GM21360 (cell line): ENCODE results near the gene ARRB2.

Source experiments
- ATAC-seq: cut with Tn5 transposase; IDR thresholded peaks from one replicate; pipeline ENCODE4 v1.9.1; 2021; ENCODE audit warnings: mild to moderate bottlenecking, moderate library complexity; ENCODE audit not compliant: unreplicated experiment

The ARRB2 gene

DNA sequence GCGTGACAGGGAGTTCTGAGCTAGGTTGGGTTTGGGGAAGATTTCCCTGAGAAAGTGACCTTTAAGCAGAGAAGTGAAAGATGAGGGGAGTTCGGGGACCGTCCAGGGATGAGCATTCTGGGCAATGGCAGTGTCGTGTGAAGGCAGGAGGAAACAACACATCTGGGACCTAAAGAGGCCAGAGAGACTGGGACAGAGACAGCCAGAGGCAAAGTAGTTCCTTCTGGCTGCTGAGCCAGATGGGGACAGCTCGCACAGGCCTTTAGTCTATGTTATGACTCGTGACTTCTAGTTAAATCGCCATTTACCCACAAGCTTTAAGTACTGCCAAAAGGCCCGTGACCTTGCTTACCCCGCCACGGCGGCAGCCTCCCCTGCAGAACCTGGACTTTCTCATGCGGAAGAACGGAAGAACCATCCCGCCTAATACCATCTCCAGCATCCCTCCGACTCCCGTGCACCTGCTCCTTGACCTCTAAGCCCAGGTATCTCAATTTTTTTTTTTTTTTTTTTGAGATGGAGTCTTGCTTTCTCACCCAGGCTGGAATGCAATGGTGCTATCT, 12.3 kb downstream of the ARRB2 start:
- ATAC-seq: no peak

DNA sequence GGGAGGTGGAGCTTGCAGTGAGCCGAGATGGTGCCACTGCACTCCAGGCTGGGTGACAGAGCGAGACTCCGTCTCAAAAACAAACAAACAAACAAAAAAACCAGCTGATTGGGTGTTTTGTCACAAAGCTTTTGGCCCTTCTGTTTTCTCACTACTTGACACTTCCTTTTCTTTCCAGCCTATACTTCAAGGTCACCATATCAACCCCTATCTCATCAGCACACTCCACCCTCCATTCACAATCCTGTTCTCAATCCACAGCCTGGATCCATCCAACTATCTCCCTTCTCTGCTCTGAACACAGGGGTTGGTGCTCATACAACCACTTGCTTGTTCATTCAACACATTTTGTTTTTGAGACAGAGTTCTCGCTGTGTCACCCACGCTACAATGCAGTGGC, 14.2 kb downstream of the ARRB2 start:
- ATAC-seq: no peak

GRCh38 chr17:4725646-4726310, 15.3 kb downstream of the ARRB2 start:
- ATAC-seq: no peak

DNA sequence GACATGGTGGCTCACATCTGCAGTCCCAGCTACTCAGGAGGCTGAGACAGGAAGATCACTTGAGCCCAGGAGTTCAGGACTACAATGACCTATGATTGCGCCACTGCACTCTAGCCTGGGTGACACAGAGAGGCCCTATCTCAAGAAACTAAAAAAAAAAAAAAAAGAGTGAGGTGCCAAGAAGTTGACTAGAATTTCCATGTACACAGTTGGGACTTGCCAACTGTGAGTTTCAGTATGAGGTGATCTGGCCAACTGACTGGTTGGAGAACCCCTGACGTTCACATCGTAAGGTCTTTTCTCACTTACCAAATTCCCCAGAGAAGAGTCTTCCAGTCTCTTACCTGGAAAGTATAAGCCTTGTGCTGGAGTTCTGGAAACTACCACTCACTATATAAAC, 17.7 kb downstream of the ARRB2 start:
- ATAC-seq: no peak

GRCh38 chr17:4733073-4733531, 22.7 kb downstream of the ARRB2 start:
- no peak for ATAC-seq

DNA sequence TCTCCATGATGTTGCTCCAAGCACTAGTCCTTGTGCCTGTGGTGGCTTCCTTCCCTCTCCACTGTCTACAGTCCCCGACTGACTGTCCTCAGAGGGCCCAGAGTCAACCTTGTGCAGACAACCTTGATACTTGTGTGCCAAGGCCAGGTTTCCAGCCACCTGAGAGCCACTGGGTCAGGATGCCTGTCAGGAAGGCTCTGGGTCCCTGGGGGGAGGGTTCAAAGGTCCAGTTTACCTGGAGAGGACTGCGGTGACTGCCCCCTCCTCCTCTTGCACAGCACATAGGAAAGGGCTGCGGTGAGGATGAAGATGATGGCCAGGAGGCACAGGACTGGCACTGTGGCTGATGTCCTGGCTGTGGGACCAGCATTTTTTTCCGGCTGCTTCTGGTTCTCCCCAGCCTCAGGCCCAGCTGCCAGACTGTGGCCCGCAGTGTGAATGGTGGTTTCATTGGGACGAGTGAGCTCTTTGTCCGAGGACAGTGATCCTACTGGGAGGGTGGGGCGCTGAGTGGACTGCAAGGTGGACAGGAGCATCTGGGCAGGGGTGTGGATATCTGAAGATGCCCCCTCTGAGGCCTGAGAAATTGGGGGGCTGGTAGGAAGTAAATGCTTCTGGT, 24.5 kb downstream of the ARRB2 start:
- ATAC-seq: no peak

DNA sequence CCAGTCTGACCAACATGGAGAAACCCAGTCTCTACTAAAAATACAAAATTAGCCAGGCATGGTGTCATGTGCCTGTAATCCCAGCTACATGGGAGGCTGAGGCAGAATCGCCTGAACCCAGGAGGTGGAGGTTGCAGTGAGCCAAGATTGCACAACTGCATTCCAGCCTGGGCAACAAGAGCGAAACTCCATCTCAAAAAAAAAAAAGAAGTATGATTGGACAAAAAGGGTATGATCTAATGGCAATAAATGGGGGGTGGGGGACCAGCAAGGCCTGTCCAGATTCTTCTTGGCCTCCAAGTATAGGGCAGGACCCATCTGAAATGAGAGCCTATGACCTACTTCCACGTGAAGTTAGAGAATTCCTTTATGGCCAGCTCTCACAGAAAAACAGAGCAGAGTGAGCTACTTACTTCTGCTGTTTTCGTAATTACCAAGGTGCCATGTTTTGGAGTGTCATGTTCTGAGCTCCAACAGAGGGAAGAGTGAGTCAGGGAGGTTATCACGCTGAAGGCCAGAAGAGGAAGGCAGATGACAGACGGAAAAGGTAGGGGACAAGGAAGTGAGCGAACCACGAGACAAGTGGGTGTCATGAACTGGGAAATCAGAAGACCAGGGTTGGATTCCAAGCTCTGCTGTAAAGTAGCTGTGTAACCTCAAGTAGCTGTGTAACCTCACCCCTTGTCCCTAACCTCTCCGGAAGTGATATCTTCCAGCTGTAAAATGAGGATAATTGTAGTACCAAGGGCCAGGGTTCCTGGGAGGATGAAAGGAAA, 25.6 kb downstream of the ARRB2 start:
- no peak for ATAC-seq

- ATAC-seq: no peak
Measured at GRCh38 chr17:4738136-4739121, 28.0 kb downstream of the ARRB2 start.

GRCh38 chr17:4739122-4740024, 28.9 kb downstream of the ARRB2 start, which contains the start of the genes CXCL16 and ZMYND15:
Gene CXCL16, minus strand, starts transcription at chr17:4739928. Its CDS starts 589 bp downstream, at chr17:4739339.
Gene ZMYND15, plus strand, starts transcription at chr17:4739833. Its CDS starts 716 bp downstream, at chr17:4740549.
- ATAC-seq: no peak

- ATAC-seq: no peak
Measured at GRCh38 chr17:4740025-4740351, 29.6 kb downstream of the ARRB2 start.

GRCh38 chr17:4740584-4740983, 30.2 kb downstream of the ARRB2 start:
- ATAC-seq: no peak

DNA sequence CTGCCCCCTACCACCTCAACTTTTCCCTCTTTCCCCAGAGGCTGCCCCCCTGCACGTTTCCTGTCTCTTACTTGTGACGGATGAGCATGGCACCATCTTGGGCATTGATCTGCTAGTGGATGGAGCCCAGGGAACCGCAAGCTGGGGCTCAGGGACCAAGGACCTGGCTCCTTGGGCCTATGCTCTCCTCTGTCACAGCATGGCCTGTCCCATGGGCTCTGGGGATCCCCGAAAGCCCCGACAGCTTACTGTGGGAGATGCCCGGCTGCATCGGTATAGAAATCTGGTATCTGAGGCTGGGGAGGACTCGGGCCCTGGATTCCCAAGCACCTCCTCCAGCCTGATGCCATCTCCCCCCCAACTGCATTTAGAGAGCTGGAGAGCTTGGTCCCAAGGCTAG, 31.1 kb downstream of the ARRB2 start:
- no peak for ATAC-seq

GRCh38 chr17:4742133-4742532, 31.7 kb downstream of the ARRB2 start:
- no peak for ATAC-seq

GRCh38 chr17:4742629-4743028, 32.2 kb downstream of the ARRB2 start:
- no peak for ATAC-seq

GRCh38 chr17:4743216-4743615, 32.8 kb downstream of the ARRB2 start:
- ATAC-seq: no peak

- ATAC-seq: no peak
Measured at GRCh38 chr17:4743898-4744297, 33.5 kb downstream of the ARRB2 start.

DNA sequence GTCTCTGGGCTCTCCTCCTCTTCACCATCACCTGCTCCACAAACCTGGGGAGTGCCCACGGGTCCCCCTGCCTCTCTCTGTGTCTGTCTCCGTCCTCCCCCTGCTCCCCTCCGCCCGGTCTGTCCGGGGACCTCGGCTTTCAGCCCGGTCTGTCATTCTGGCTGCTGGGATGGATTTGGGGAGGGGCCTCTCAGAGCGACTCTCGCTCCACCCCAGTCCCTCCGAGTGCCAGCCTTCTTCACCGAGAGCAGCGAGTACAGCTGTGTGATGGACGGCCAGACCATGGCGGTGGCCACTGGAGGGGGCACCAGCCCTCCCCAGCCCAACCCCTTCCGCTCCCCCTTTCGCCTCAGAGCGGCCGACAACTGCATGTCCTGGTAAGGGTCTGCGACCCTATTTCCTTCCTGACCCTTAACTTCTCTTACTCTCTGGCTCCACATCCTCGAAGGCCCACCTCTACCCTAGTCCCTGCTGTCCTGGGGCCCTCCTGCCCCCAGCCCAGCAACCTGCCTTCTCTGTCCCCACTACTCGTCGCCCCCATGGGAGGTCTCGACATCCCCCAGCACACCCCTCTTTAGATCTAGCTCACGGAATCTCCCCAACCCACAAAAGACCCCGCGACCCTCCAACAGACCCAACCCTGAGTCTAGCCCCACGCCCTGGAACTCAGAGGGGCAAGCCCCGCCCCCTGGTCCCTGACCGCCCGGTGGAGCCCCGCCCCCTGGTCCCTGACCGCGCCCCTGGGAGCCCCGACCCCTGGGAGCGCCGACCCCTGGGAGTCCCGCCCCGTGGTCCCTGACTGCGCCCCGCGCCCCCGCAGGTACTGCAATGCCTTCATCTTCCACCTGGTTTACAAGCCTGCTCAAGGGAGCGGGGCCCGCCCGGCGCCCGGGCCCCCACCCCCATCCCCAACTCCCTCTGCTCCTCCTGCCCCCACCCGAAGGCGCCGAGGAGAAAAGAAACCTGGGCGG, 34.9 kb downstream of the ARRB2 start:
- ATAC-seq: no peak

DNA sequence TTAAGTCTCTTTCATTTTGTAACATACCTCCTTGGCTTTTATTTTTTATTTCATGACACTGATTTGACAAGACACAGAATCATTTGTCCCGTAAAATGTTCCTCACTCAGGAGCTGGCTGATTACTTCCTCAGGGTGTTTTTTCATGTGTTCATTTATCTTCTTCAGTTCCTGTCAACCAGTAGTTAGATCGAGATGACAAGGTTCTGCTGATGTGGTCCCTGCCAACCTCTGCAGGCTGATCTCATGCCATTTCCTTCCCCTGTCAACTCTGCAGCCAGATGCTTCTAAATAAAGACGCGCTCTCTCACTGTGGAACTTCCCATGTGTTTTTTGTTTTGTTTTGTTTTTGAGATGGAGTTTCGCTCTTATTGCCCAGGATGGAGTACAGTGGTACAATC, 37.4 kb downstream of the ARRB2 start:
- no peak for ATAC-seq
